HEK293 (cell line): ENCODE results near the gene ACRBP.
A peak's percentile ranks its signal among the peaks of the same experiment; 100 is the strongest.

Source experiments
- CTCF ChIP-seq: fragments of 450-650 bp; formaldehyde crosslinking; IDR thresholded peaks from 2 replicates; pipeline ENCODE4 v1.5.1; 2016; ENCODE audit warnings: missing biosample characterization, missing genetic modification characterization
- HOXC10 ChIP-seq: sonication (generic); formaldehyde crosslinking; IDR thresholded peaks from 2 replicates; pipeline ENCODE4 v1.8.1; 2023; ENCODE audit warnings: mild to moderate bottlenecking, missing genetic modification reagents
- SP2 ChIP-seq: fragments of 450-650 bp; formaldehyde crosslinking; IDR thresholded peaks from 2 replicates; pipeline ENCODE4 v1.5.1; 2016; ENCODE audit warnings: missing biosample characterization, missing genetic modification characterization
- ZNF175 ChIP-seq: fragments of 450-650 bp; formaldehyde crosslinking; IDR thresholded peaks from 2 replicates; pipeline ENCODE4 v1.5.1; 2016; ENCODE audit warnings: missing biosample characterization, missing genetic modification characterization
- ZNF302 ChIP-seq: fragments of 450-650 bp; formaldehyde crosslinking; IDR thresholded peaks from 2 replicates; pipeline ENCODE4 v1.5.1; 2016; ENCODE audit warnings: missing biosample characterization, missing genetic modification characterization, low read depth
- ZNF513 ChIP-seq: fragments of 450-650 bp; IDR thresholded peaks from 2 replicates; pipeline ENCODE4 v1.5.1; 2018; ENCODE audit warnings: missing biosample characterization, missing genetic modification characterization
- ZNF768 ChIP-seq: fragments of 450-650 bp; formaldehyde crosslinking; IDR thresholded peaks from 2 replicates; pipeline ENCODE4 v1.5.1; 2018; ENCODE audit warnings: missing biosample characterization, mild to moderate bottlenecking, missing genetic modification characterization
- TF ChIP-seq, protein P1 (sequence below): fragments of 450-650 bp; formaldehyde crosslinking; IDR thresholded peaks from 2 replicates; pipeline ENCODE4 v1.5.1; 2016; ENCODE audit warnings: missing biosample characterization, missing genetic modification characterization, low read depth

GRCh38 chr12:6635856-6636531, 11.2 kb downstream of the ACRBP start, which contains the start of gene LPAR5:
- TF ChIP-seq CTCF = no peak
- TF ChIP-seq ZNF302 (tag by site-specific recombination) = no peak
- TF ChIP-seq ZNF175 (tag by site-specific recombination) = no peak
- TF ChIP-seq, protein P1, sequence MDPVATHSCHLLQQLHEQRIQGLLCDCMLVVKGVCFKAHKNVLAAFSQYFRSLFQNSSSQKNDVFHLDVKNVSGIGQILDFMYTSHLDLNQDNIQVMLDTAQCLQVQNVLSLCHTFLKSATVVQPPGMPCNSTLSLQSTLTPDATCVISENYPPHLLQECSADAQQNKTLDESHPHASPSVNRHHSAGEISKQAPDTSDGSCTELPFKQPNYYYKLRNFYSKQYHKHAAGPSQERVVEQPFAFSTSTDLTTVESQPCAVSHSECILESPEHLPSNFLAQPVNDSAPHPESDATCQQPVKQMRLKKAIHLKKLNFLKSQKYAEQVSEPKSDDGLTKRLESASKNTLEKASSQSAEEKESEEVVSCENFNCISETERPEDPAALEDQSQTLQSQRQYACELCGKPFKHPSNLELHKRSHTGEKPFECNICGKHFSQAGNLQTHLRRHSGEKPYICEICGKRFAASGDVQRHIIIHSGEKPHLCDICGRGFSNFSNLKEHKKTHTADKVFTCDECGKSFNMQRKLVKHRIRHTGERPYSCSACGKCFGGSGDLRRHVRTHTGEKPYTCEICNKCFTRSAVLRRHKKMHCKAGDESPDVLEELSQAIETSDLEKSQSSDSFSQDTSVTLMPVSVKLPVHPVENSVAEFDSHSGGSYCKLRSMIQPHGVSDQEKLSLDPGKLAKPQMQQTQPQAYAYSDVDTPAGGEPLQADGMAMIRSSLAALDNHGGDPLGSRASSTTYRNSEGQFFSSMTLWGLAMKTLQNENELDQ = no peak
- TF ChIP-seq HOXC10 (CRISPR knock-in tag) = no peak
- TF ChIP-seq ZNF513 (tag by site-specific recombination) = no peak
- peak; percentile 52 for TF ChIP-seq SP2 (tag by site-specific recombination)
- no peak for TF ChIP-seq ZNF768
